Activated naive CD4-positive, alpha-beta T cell treated with anti-CD3 and anti-CD28 coated beads, Interleukin-2, amount 10 ng/mL, durations not matched to agents 5 hours and 36 hours (primary cell): ENCODE results near the gene RAB2B. TPM values are rescaled to one million over a fixed set of nuclear protein-coding genes. Genes with fewer than 3 reads are reported as not detected.

ENCODE experiments used
- total RNA-seq, 2 experiments: library from RNA; stranded (reverse); gene quantifications; one replicate each; pipeline ENCODE4 v1.2.3, GENCODE V29; 2021

The RAB2B gene
- total RNA-seq: 10 to 100 TPM; 23.1 to 27.3 TPM

DNA sequence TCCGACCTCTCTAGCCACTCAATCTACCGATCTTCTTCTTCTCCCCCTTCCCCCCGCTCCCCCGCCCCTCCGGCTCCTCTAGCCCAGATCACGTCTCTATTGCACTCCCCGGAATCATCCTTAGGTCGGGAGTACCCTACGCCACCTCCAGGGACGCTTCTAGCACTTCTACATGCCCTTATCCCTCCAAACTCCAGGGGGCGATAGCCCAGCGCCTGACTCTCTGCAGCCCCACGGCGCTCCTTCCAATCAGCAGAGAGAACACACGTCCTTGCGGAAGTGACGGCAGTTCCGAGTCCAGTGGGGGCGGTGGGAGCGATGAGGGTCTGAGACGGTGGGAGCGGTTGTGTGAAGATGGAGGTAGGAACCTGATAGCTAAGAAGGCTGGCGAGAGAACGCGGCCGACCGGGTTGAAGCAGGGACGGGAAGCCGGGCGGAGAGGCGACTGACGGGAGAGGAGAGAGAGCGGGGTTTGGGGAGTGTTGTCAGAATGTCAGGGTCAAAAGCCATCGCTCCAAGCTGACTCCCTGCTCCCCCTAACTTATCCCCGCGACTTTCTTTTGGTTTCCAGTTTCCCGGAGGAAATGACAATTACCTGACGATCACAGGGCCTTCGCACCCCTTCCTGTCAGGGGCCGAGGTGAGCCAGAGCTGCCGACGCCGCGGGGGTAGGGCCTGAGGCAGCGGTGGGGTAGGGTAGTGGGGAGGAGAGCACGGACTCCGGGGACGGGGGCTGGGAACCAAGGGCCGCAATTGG lies at the start of gene RAB2B, which contains the start of gene TOX4:
Gene RAB2B, minus strand, starts transcription at position 35 of the 757 bp plus-strand sequence. CDS start 87 bp downstream, outside the sequence.
Gene TOX4, plus strand, starts transcription at position 271 of the 757 bp plus-strand sequence. Its CDS starts 84 bp downstream, at position 355.

DNA sequence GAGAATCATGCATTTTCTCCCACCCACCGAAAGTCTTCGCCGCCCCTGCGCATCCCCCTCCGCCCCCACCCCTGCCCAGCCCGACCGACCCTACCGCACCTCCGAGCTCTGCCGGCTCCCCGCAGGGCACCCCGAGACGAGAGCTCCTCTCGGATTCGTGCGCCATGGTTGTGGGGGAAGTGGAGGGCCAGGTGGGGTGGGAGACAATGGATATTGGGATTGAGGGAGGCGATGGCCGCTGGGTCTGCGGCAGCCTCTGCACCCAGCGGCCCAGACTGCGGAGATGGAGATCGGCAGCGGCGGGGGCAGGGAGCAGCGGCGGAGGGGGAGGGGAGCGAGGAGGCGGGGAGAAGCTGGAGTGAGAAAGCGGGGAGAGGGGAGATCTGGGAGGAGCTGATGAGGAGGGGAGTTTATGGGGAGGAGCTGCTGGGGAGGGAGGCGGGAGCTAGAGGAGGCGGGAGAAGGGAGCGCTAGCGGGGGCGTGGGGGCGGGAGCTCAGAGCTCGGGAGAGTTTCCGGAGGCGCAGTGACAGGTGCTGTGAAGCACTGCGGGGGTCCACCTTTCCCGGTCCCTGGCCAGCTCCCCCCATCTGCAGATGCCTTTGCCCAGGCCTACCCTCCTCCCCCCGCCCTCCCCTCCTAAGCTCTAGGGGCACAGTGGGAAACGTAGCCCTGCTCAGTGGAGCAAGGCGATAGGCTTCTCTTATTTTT lies 49.4 kb upstream of the RAB2B start, which contains the start of gene SALL2:
Gene SALL2, minus strand, starts transcription at position 385 of the 710 bp plus-strand sequence. Its CDS starts 219 bp downstream, at position 166.

DNA sequence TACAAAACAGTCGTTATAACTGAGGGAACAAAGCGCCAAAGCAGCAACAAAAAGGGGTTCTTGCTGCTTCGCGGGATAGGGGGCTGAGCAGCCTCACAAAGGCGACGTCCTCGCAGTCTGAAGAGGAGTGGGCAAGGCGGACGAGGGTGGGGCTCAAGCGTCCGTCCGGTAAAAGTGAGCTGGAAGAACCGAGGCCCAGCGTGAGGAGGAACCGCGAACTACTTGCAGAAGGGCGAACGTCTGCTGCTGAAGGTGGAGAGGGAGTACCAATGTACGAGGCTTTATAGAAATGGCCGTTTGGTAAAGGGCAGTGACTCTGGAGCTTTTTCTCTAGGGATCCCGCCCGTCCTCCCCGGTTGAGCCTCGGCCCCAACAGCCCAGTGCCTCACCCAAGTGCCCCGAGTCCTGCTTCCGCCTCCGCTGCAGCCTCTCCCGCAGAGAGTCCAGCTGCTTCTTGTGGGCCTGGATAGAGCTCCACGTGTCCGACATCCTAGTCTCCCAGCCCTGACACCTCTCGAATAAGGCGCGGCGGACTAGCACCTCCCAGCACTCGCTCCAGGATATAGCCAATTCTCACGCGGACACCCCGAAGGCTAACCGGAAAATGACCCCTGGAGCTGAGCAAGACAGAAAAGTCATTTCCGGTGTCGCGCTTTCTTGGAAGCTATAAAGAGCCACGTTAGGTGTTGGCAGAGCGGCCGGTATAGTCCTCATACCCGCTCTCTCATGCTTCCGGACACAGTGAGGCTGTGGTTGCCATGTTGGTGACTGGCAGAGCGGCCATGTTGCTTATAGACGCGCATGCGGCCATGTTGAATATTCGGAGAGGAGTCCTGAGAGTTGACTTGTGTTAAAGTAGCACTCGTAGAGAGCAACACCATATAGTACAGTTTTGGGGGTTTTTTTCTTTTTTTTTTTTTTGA lies 34.2 kb upstream of the RAB2B start, which contains the start of gene METTL3:
Gene METTL3, minus strand, starts transcription at position 606 of the 923 bp plus-strand sequence. Its CDS starts 117 bp downstream, at position 489.

GRCh38 chr14:21455912-21456667 lies 20.7 kb downstream of the RAB2B start, which contains the start of gene CHD8:
Gene CHD8, minus strand, starts transcription at chr14:21456123. Its CDS starts 24,480 bp downstream, at chr14:21431643.

Other genes starting within 250 kb of the RAB2B start
- gene HNRNPC, start 207.5 kb downstream of the RAB2B start, total RNA-seq: 100 to 1,000 TPM; 543 to 544 TPM
- not detected for gene RPGRIP1, start 196.9 kb downstream of the RAB2B start, total RNA-seq
- gene SUPT16H, start 92.9 kb downstream of the RAB2B start, total RNA-seq: 100 to 1,000 TPM; 105 TPM
- 100 to 1,000 TPM; 112 to 116 TPM for gene CHD8, start 20.8 kb downstream of the RAB2B start, total RNA-seq
- gene TOX4, start 236 bp upstream of the RAB2B start, total RNA-seq: 10 to 100 TPM; 81.5 to 91.0 TPM
- 10 to 100 TPM; 74.7 to 77.7 TPM for gene METTL3, start 34.4 kb upstream of the RAB2B start, total RNA-seq
- 1 to 10 TPM; 3.1 to 3.7 TPM for gene SALL2, start 49.4 kb upstream of the RAB2B start, total RNA-seq
- gene OR10G3, start 103.1 kb upstream of the RAB2B start, total RNA-seq: not detected
- not detected for gene OR10G2, start 158.0 kb upstream of the RAB2B start, total RNA-seq
- gene OR4E2, start 176.9 kb upstream of the RAB2B start, total RNA-seq: not detected
- under 1 TPM in 1 of 2 experiments, not detected in 1; 0.08 TPM for gene OR4E1, start 196.9 kb upstream of the RAB2B start, total RNA-seq